Measurements from ENCODE around the gene NEU4. TPM values are rescaled to one million over a fixed set of nuclear protein-coding genes. Genes with fewer than 3 reads are reported as not detected.
"Not testable (repeated sequence)": the region's sequence is repeated elsewhere in the genome, so short reads cannot be mapped to it uniquely, and the experiment has no call there.

NEU4 gene
- total RNA-seq, 4 donors from 2014 or later, result 0.15 TPM; not detected in 3

DNA sequence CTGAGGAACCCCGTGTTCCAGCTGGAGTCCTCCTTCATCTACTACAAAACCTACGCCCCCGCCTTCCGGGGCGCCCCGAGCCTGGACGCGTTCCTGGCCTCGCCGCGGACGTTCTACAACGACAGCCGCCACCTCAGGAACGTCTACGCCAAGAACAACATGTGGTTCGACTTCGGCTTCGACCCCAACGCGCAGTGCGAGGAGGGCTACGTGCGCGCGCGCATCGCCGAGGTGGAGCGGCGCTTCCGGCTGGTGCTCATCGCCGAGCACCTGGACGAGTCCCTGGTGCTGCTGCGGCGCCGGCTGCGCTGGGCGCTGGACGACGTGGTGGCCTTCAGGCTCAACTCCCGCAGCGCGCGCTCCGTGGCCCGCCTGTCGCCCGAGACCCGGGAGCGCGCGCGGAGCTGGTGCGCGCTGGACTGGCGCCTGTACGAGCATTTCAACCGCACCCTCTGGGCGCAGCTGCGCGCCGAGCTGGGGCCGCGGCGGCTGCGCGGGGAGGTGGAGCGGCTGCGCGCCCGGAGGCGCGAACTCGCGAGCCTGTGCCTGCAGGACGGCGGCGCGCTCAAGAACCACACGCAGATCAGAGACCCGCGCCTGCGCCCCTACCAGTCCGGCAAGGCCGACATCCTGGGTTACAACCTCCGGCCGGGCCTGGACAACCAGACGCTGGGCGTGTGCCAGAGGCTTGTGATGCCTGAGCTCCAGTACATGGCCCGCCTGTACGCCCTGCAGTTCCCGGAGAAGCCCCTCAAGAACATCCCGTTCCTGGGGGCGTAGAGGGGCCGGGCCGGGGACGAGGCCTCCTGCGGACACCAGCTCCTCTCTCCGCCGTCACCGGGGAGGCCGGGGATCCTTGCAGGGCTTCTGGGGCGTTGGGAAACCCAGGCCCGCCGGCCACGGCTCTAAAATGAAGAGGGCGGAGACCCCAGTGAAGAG lies 5.3 kb upstream of the NEU4 start:
- peak in 1 of 2 donors; percentile 86 for DNase-seq (ENCODE audit: low spot score in 2 of 2)
- intact Hi-C loops (cut with DNase I; ENCODE audit: low total_unique reads), result no loop called here
- TF ChIP-seq POLR2A (IDR thresholded peaks at IDR 0.05), result no peak
- TF ChIP-seq, protein P1, sequence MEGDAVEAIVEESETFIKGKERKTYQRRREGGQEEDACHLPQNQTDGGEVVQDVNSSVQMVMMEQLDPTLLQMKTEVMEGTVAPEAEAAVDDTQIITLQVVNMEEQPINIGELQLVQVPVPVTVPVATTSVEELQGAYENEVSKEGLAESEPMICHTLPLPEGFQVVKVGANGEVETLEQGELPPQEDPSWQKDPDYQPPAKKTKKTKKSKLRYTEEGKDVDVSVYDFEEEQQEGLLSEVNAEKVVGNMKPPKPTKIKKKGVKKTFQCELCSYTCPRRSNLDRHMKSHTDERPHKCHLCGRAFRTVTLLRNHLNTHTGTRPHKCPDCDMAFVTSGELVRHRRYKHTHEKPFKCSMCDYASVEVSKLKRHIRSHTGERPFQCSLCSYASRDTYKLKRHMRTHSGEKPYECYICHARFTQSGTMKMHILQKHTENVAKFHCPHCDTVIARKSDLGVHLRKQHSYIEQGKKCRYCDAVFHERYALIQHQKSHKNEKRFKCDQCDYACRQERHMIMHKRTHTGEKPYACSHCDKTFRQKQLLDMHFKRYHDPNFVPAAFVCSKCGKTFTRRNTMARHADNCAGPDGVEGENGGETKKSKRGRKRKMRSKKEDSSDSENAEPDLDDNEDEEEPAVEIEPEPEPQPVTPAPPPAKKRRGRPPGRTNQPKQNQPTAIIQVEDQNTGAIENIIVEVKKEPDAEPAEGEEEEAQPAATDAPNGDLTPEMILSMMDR (IDR thresholded peaks at IDR 0.05), result no peak
- H3K4me3 ChIP-seq (ENCODE audit: low read depth, poor library complexity, severe bottlenecking), result no peak overlapping the region
- 0 to 5% methylated on average over 27 to 71 of the region's 109 CpGs for WGBS, 2 donors

DNA sequence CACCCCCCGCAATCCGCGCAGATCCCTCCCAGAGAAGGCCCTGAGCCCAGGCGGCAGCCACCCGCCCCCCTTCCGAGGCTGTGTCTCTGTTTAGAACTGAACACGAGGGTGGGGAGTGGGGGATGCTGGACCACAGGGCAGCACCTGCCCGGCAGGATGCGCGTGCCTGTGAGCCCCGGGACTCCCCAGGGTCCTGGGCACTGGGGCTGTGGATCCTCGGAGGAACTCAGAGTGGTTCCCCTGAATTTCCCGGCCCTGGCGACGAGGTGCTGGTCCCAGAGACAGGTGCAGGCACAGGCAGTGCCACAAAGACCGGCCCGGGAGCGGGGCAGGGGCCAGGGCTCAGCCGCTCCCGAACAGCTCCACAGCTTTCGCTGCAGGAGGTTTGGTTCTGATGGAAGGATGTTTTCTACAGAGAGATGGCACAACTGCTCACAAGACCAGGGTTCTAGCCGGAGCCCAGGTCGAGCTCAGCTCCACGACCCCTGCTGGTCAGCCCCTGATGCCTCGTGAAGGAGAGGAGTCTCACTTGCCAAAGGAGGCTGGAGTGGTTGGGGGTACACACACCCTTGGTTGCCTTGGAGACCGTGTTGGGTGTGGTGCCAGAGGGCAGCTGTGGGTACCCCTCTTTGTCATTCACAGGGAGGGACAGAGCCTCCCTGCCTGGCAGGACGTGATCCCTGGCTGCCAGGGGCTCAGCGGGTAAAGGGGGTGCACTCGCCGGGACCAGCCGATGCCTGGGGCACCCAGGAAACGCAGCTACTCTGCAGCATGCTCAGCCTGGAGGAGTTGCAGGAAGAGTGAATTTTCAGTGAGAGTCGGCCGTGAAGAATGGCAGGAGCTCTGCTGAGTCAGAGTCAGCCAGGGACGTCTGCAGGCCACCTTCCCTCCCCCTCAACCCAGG lies 4.4 kb upstream of the NEU4 start:
- intact Hi-C loops (cut with DNase I; ENCODE audit: low total_unique reads), result no loop called here
- 2 to 10% methylated on average over 12 to 33 of the region's 35 CpGs for WGBS, 2 donors
- DNase-seq (ENCODE audit: low spot score in 2 of 2), result peak in 1 of 2 donors; percentile 83
- TF ChIP-seq, protein P1 (IDR thresholded peaks at IDR 0.05), result no peak
- no peak for TF ChIP-seq POLR2A (IDR thresholded peaks at IDR 0.05)
- no peak overlapping the region for H3K4me3 ChIP-seq (ENCODE audit: low read depth, poor library complexity, severe bottlenecking)

DNA sequence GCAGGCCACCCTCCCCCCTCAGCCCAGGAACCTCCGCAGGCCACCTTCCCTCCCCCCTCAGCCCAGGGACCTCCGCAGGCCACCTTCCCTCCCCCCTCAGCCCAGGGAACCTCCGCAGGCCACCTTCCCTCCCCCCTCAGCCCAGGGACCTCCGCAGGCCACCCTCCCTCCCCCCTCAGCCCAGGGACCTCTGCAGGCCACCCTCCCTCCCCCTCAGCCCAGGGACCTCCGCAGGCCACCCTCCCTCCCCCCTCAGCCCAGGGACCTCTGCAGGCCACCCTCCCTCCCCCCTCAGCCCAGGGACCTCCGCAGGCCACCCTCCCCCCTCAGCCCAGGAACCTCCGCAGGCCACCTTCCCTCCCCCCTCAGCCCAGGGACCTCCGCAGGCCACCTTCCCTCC lies 2.8 kb upstream of the NEU4 start:
- intact Hi-C loops (cut with DNase I; ENCODE audit: low total_unique reads), result not testable (repeated sequence)

DNA sequence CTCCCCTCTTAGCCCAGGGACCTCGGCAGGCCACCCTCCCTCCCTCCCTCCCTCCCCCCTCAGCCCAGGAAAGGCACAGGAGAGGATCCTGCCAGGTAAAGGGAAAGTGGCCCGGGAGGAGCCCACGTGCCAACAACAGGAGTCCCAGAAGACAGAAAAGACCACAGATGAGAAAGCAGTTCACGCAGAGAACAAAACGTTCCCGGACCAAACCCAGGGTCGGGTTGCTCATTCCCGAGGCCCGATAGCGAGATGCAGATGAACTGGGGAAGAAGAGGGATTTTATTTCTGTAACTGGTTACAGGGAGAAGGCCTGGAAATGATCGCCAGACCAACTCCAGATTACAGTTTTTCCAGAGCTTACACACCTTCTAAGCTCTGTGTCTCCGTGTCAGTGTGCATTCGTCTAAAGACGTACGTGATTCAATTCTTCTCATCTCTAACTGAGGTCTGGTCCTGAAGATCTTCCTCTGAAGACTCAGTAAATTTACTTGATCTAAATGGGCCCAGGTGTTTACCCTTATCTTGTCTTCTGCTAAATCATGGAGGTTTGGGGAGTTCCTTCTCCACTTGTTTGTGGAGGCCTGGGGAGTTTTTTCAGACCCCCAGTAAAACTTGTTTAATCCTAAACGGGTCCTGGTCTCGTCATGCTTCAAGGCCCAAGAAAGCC lies 807 bp upstream of the NEU4 start:
- intact Hi-C loops (cut with DNase I; ENCODE audit: low total_unique reads), result no loop called here
- TF ChIP-seq, protein P1 (IDR thresholded peaks at IDR 0.05), result no peak
- TF ChIP-seq POLR2A (IDR thresholded peaks at IDR 0.05), result no peak
- H3K4me3 ChIP-seq (ENCODE audit: low read depth, poor library complexity, severe bottlenecking), result no peak overlapping the region
- WGBS, 2 donors, result 77 to 85% methylated on average over 15 to 16 of the region's 17 CpGs
- DNase-seq (ENCODE audit: low spot score in 2 of 2), result no peak

More for the DNA sequence above, 2.8 kb upstream of the NEU4 start:
- H3K4me3 ChIP-seq (ENCODE audit: low read depth, poor library complexity, severe bottlenecking); DNase-seq (ENCODE audit: low spot score in 2 of 2): not testable (repeated sequence)
- no CpG with 5 or more reads among the region's 8 CpGs for WGBS, 2 donors

DNA sequence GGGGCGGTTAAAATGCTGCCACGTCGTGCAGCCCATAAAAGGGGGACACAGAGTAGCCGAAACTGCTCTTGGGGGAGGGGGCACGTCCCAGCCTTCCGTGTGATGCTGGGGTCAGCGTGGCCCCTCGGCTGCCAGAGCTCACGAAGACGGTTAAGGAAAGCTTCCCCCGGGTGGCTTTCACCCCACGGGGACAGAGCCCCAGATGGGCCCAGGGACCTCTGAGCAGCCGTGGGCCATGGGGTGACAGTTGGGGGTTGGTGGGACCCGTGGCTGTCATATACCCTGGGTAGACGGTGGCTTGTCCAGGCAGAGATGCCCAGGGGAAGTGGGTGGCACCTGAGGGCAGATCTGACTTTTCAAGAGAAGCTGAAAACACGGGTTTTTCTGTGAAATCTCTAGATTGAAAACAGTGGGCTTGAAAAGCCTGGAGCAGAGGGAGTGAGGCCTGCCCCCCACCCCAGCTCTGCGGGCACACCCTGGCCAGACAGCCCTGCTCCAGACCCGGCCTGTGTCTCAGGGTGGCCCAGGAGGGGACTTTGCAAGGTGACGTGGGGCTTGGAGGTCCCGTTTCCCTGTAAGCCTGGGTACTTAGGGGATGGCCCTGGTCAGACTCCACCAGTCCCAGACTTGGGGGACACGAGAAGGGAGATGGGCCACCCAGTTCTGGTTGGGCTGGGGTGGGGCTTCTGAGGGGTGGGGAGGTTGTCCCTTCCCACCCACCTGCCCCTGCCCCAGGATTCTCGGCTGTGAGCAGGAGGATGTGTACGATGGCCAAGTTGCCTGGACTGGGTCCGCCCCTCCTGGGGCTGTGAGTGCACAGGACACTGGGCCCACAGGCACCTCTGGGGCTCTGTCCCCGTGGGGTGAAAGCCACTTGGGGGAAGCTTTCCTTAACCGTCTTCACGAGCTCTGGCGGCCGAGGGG lies 652 bp downstream of the NEU4 start:
- peak in 1 of 2 donors; percentile 82 for DNase-seq (ENCODE audit: low spot score in 2 of 2)
- H3K4me3 ChIP-seq (ENCODE audit: low read depth, poor library complexity, severe bottlenecking), result no peak overlapping the region
- intact Hi-C loops (cut with DNase I; ENCODE audit: low total_unique reads), result no loop called here
- 81 to 83% methylated on average over 26 to 28 of the region's 29 CpGs for WGBS, 2 donors
- TF ChIP-seq, protein P1 (IDR thresholded peaks at IDR 0.05), result no peak
- TF ChIP-seq POLR2A (IDR thresholded peaks at IDR 0.05), result no peak
